ENCODE data around the gene KYAT1.

DNA sequence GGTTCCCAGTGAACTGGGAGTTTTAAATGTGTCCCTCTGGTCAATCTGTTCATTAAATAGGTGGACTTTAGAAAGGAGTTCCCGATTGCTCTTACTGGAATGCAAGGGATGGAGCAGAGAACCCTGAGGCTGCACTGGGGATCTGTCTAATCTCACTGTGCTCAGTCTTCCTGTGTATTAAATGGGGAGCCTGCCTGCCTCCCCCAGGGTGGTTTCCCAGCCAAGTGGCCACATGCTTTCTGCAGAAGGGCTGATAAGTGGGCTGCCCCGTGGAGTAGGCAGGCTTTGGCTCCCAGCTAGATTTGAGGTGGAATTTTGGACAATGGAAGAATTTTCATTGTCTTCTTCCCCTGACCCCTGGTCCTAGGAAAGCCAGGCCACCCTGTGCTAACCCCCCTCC, 25.0 kb upstream of the KYAT1 start:
- TF ChIP-seq BHLHE40 (IDR thresholded peaks at IDR 0.05; ENCODE audit: low read depth, low read length): no peak
- TF ChIP-seq HDAC2 (IDR thresholded peaks at IDR 0.05): no peak
- TF ChIP-seq, protein P1, sequence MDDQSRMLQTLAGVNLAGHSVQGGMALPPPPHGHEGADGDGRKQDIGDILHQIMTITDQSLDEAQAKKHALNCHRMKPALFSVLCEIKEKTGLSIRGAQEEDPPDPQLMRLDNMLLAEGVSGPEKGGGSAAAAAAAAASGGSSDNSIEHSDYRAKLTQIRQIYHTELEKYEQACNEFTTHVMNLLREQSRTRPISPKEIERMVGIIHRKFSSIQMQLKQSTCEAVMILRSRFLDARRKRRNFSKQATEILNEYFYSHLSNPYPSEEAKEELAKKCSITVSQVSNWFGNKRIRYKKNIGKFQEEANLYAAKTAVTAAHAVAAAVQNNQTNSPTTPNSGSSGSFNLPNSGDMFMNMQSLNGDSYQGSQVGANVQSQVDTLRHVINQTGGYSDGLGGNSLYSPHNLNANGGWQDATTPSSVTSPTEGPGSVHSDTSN (IDR thresholded peaks at IDR 0.05): no peak
- TF ChIP-seq POLR2A (IDR thresholded peaks at IDR 0.05; ENCODE audit: low read length): no peak
- TF ChIP-seq, protein P2, sequence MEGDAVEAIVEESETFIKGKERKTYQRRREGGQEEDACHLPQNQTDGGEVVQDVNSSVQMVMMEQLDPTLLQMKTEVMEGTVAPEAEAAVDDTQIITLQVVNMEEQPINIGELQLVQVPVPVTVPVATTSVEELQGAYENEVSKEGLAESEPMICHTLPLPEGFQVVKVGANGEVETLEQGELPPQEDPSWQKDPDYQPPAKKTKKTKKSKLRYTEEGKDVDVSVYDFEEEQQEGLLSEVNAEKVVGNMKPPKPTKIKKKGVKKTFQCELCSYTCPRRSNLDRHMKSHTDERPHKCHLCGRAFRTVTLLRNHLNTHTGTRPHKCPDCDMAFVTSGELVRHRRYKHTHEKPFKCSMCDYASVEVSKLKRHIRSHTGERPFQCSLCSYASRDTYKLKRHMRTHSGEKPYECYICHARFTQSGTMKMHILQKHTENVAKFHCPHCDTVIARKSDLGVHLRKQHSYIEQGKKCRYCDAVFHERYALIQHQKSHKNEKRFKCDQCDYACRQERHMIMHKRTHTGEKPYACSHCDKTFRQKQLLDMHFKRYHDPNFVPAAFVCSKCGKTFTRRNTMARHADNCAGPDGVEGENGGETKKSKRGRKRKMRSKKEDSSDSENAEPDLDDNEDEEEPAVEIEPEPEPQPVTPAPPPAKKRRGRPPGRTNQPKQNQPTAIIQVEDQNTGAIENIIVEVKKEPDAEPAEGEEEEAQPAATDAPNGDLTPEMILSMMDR (IDR thresholded peaks at IDR 0.05): no peak
- TF ChIP-seq, protein P3, sequence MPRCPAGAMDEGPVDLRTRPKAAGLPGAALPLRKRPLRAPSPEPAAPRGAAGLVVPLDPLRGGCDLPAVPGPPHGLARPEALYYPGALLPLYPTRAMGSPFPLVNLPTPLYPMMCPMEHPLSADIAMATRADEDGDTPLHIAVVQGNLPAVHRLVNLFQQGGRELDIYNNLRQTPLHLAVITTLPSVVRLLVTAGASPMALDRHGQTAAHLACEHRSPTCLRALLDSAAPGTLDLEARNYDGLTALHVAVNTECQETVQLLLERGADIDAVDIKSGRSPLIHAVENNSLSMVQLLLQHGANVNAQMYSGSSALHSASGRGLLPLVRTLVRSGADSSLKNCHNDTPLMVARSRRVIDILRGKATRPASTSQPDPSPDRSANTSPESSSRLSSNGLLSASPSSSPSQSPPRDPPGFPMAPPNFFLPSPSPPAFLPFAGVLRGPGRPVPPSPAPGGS (IDR thresholded peaks at IDR 0.05): no peak
- TF ChIP-seq HMGXB4 (CRISPR knock-in tag; IDR thresholded peaks at IDR 0.05; ENCODE audit: borderline replicate concordance): no peak
- TF ChIP-seq CHD4 (IDR thresholded peaks at IDR 0.05; ENCODE audit: borderline replicate concordance): no peak
- no peak for TF ChIP-seq MAZ (IDR thresholded peaks at IDR 0.05; ENCODE audit: borderline replicate concordance, low read depth, low read length)
- TF ChIP-seq RAD21 (conservative IDR thresholded peaks at IDR 0.05 in 1 of 2, IDR thresholded peaks at IDR 0.05 in 1 of 2): no peak
- TF ChIP-seq JUNB (IDR thresholded peaks at IDR 0.05): no peak
- TF ChIP-seq CEBPB (IDR thresholded peaks at IDR 0.05): no peak
- TF ChIP-seq, protein P4, sequence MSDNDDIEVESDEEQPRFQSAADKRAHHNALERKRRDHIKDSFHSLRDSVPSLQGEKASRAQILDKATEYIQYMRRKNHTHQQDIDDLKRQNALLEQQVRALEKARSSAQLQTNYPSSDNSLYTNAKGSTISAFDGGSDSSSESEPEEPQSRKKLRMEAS (IDR thresholded peaks at IDR 0.05): no peak
- TF ChIP-seq RFX5 (IDR thresholded peaks at IDR 0.05): no peak
